Keratinocyte (primary cell): ENCODE results near the gene CUX1. TPM values are rescaled to one million over a fixed set of nuclear protein-coding genes. Genes with fewer than 3 reads are reported as not detected.

ENCODE experiments used
- DNase-seq: peaks from one replicate; pipeline ENCODE4 v3.0.0-alpha.2; 2011; ENCODE audit warnings: low read depth, missing footprints, low spot score
- FAIRE-seq: peaks from 2 replicates; lab custom pipeline; 2011; peaks lifted over from hg19 to GRCh38; lab: Jason Lieb, UNC
- H2AFZ ChIP-seq: 2 replicates; pipeline ENCODE4 v1.6.0; 2012; ENCODE audit warnings: low read length, control low read depth, inconsistent platforms; ENCODE audit not compliant: control insufficient read depth
- H3K27ac ChIP-seq: 2 replicates; pipeline ENCODE4 v1.5.1; 2011; ENCODE audit warnings: low read length; ENCODE audit not compliant: control insufficient read depth, insufficient read depth
- H3K27me3 ChIP-seq: 3 replicates; pipeline ENCODE4 v1.6.0; 2011; ENCODE audit warnings: low read length; ENCODE audit not compliant: control insufficient read depth, insufficient read depth; ENCODE audit errors: extremely low read depth
- H3K36me3 ChIP-seq, 2 experiments: 2 replicates in 1 of 2; 3 replicates in 1 of 2; pipeline ENCODE4 v1.5.1; 2011; ENCODE audit warnings: low read length in 2 of 2, mild to moderate bottlenecking in 1 of 2; ENCODE audit not compliant: control insufficient read depth in 2 of 2, insufficient read depth in 2 of 2; ENCODE audit errors: extremely low read depth in 1 of 2
- H3K4me1 ChIP-seq: 3 replicates; pipeline ENCODE4 v1.5.1; 2011; ENCODE audit warnings: low read length; ENCODE audit not compliant: control insufficient read depth, insufficient read depth; ENCODE audit errors: extremely low read depth
- H3K4me2 ChIP-seq: 3 replicates; pipeline ENCODE4 v1.6.0; 2011; ENCODE audit warnings: low read depth, low read length; ENCODE audit not compliant: control insufficient read depth, insufficient read depth; ENCODE audit errors: extremely low read depth
- H3K4me3 ChIP-seq, 3 experiments: fragments of 200-600 bp in 1 of 3; sonication (generic) in 1 of 3; 2 replicates in 2 of 3; 3 replicates in 1 of 3; pipeline ENCODE4 v1.5.1; 2011 to 2016; ENCODE audit warnings: low read length in 3 of 3, mild to moderate bottlenecking in 3 of 3, control low read depth in 2 of 3, inconsistent platforms in 1 of 3, low read depth in 1 of 3, mixed read lengths in 1 of 3, mixed run types in 1 of 3, moderate library complexity in 1 of 3; ENCODE audit not compliant: control insufficient read depth in 2 of 3, insufficient read depth in 2 of 3; ENCODE audit errors: extremely low read depth in 1 of 3
- H3K79me2 ChIP-seq: 2 replicates; pipeline ENCODE4 v1.6.0; 2012; ENCODE audit warnings: low read length; ENCODE audit not compliant: control insufficient read depth, insufficient read depth
- H3K9ac ChIP-seq: 3 replicates; pipeline ENCODE4 v1.6.0; 2011; ENCODE audit warnings: low read length; ENCODE audit not compliant: control insufficient read depth, insufficient read depth; ENCODE audit errors: extremely low read depth
- H3K9me1 ChIP-seq: 3 replicates; pipeline ENCODE4 v1.6.0; 2011; ENCODE audit warnings: low read length; ENCODE audit not compliant: control insufficient read depth, insufficient read depth; ENCODE audit errors: extremely low read depth
- H3K9me3 ChIP-seq: 2 replicates; pipeline ENCODE4 v1.5.1; 2012; ENCODE audit warnings: low read depth, low read length; ENCODE audit not compliant: control insufficient read depth
- H4K20me1 ChIP-seq: 3 replicates; pipeline ENCODE4 v1.6.0; 2011; ENCODE audit warnings: low read length; ENCODE audit not compliant: control insufficient read depth, insufficient read depth; ENCODE audit errors: extremely low read depth
- CTCF ChIP-seq, 3 experiments: IDR thresholded peaks in 1 of 3; conservative IDR thresholded peaks in 1 of 3; optimal IDR thresholded peaks in 1 of 3; 2 replicates in 2 of 3; 3 replicates in 1 of 3; pipeline versions ENCODE3 to v1.5.1; 2011; ENCODE audit warnings: low read length in 3 of 3, mild to moderate bottlenecking in 3 of 3, moderate library complexity in 2 of 3, control low read depth in 1 of 3, inconsistent platforms in 1 of 3; ENCODE audit not compliant: insufficient read depth in 2 of 3; ENCODE audit errors: extremely low read depth in 1 of 3
- EZH2 ChIP-seq: IDR thresholded peaks from one replicate; pipeline ENCODE4 v1.6.1; 2012; ENCODE audit warnings: inconsistent platforms, mild to moderate bottlenecking, low read length, moderate library complexity
- dilution Hi-C: fragments of 300-500 bp; cut with MboI; formaldehyde crosslinking; loops from one replicate; pipeline ENCODE4 v1.7.0; 2020; ENCODE audit warnings: low sequenced_read_pairs; ENCODE audit not compliant: extremely low pct_ligation_motif_present
- polyA plus RNA-seq, 5 experiments: library from polyadenylated mRNA; depleted of rRNA in 3 of 5; stranded (reverse) in 3 of 5; stranded (forward) in 1 of 5; unstranded in 1 of 5; fragments of >200 nt; gene quantifications; 1 replicate in 1 of 5; 2 replicates in 3 of 5; 3 replicates in 1 of 5; pipeline versions ENCODE4 v1.2.1 to v1.2.3, GENCODE V29; 2011 to 2012; ENCODE audit warnings: missing spikeins in 2 of 5, low read depth in 1 of 5, low replicate concordance in 1 of 5

CUX1 gene
- polyA plus RNA-seq, 1 donor (not counting 4 experiments of a cell fraction or from before 2014, with no cell fraction given), result 18.3 TPM

GRCh38 chr7:102006695-102007094, 189.3 kb downstream of the CUX1 start:
- Histone ChIP-seq H3K36me3 (no peaks in the 10 kb centered on the region), H3K9me3 (no peaks in the 10 kb centered on the region), H3K9ac (no peak overlapping the region), H3K9me1 (peaks cover 2% of the 10 kb centered on the region), H3K4me2 (no peak overlapping the region), H3K4me3 (no peak overlapping the region), H4K20me1 (peaks cover 4% of the 10 kb centered on the region), H2AFZ (no peak overlapping the region), H3K27ac (no peak overlapping the region), H3K27me3 (no peaks in the 10 kb centered on the region), H3K4me1 (peaks cover 17% of the 10 kb centered on the region), H3K79me2 (no peaks in the 10 kb centered on the region)
- FAIRE-seq (no peak), DNase-seq (no peak)
- no peak for TF ChIP-seq CTCF (optimal IDR thresholded peaks at IDR 0.05 in 1 of 3, IDR thresholded peaks at IDR 0.05 in 1 of 3, conservative IDR thresholded peaks at IDR 0.05 in 1 of 3; ENCODE audit: extremely low read depth in 1 of 3, insufficient read depth in 2 of 3, low read length in 3 of 3)
- no peak for TF ChIP-seq EZH2
- dilution Hi-C loops, result no loop called here

GRCh38 chr7:102008535-102009262, 191.3 kb downstream of the CUX1 start:
- Histone ChIP-seq H3K27ac (peak overlapping the region; percentile 72), H3K79me2 (no peaks in the 10 kb centered on the region), H3K9me1 (peaks cover 2% of the 10 kb centered on the region), H2AFZ (peak overlapping the region; percentile 32), H3K9ac (peak overlapping the region; percentile 58), H3K4me3 (no peak overlapping the region), H3K36me3 (no peaks in the 10 kb centered on the region), H3K4me1 (peaks cover 17% of the 10 kb centered on the region), H4K20me1 (peaks cover 4% of the 10 kb centered on the region), H3K9me3 (no peaks in the 10 kb centered on the region), H3K4me2 (peak overlapping the region; percentile 41), H3K27me3 (no peaks in the 10 kb centered on the region)
- peak; percentile 91 for DNase-seq
- TF ChIP-seq EZH2, result no peak
- dilution Hi-C loops, result no loop called here
- FAIRE-seq, result peak; percentile 78
